Activated T-cell treated with anti-CD3 and anti-CD28 coated beads for 48 hours (primary cell): Measurements from ENCODE around the gene PITX1.

Experiments used
- DNase-seq: peaks from one replicate; pipeline ENCODE4 v3.0.0-alpha.2; 2020; ENCODE audit warnings: low read depth

PITX1 gene

GRCh38 chr5:135062216-135063055 lies 28.4 kb upstream of the PITX1 start:
- DNase-seq = no peak

GRCh38 chr5:135061001-135061400 lies 27.0 kb upstream of the PITX1 start:
- no peak for DNase-seq

GRCh38 chr5:135060021-135060420 lies 26.0 kb upstream of the PITX1 start:
- no peak for DNase-seq

GRCh38 chr5:135059000-135059923 lies 25.2 kb upstream of the PITX1 start:
- no peak for DNase-seq

GRCh38 chr5:135058331-135058732 lies 24.3 kb upstream of the PITX1 start:
- no peak for DNase-seq

GRCh38 chr5:135057233-135057632 lies 23.2 kb upstream of the PITX1 start:
- DNase-seq = no peak

GRCh38 chr5:135056316-135057030 lies 22.4 kb upstream of the PITX1 start:
- DNase-seq = no peak

GRCh38 chr5:135055396-135055795 lies 21.4 kb upstream of the PITX1 start:
- no peak for DNase-seq

GRCh38 chr5:135054546-135054945 lies 20.5 kb upstream of the PITX1 start:
- DNase-seq = no peak

GRCh38 chr5:135053989-135054388 lies 20.0 kb upstream of the PITX1 start:
- no peak for DNase-seq

GRCh38 chr5:135053278-135053677 lies 19.2 kb upstream of the PITX1 start:
- DNase-seq = no peak

- DNase-seq = no peak
These were observed 18.6 kb upstream of the PITX1 start for GRCh38 chr5:135052511-135053145.

GRCh38 chr5:135051872-135052271 lies 17.8 kb upstream of the PITX1 start:
- no peak for DNase-seq

GRCh38 chr5:135051399-135051798 lies 17.4 kb upstream of the PITX1 start:
- no peak for DNase-seq

GRCh38 chr5:135050244-135050767 lies 16.3 kb upstream of the PITX1 start:
- no peak for DNase-seq

GRCh38 chr5:135048930-135049329 lies 14.9 kb upstream of the PITX1 start:
- no peak for DNase-seq

GRCh38 chr5:135048286-135048685 lies 14.3 kb upstream of the PITX1 start:
- DNase-seq = no peak

GRCh38 chr5:135047347-135047695 lies 13.3 kb upstream of the PITX1 start:
- DNase-seq = no peak

- DNase-seq = no peak
These were observed 12.8 kb upstream of the PITX1 start for GRCh38 chr5:135046661-135047346.

- DNase-seq = no peak
These were observed 11.5 kb upstream of the PITX1 start for GRCh38 chr5:135045488-135045887.

- DNase-seq = no peak
These were observed 8.6 kb upstream of the PITX1 start for GRCh38 chr5:135042595-135042994.
